Measurements from ENCODE around the gene OR5T2. TPM values are rescaled to one million over a fixed set of nuclear protein-coding genes. Genes with fewer than 3 reads are reported as not detected.

The OR5T2 gene
- total RNA-seq, 1 experiment from 2014 or later: not detected

GRCh38 chr11:56214537-56214936 is 19.5 kb downstream of the OR5T2 start:
- Histone ChIP-seq H3K4me1 (ENCODE audit: control insufficient read depth, insufficient read depth, low read length) (no peaks in the 10 kb centered on the region), H3K27me3 (ENCODE audit: control insufficient read depth, insufficient read depth, low read length) (no peaks in the 10 kb centered on the region), H3K36me3 (ENCODE audit: control insufficient read depth, insufficient read depth, low read length) (no peaks in the 10 kb centered on the region), H3K4me3 (ENCODE audit: low read depth in 2 of 2, low read length in 2 of 2) (no peak overlapping the region), H3K27ac (ENCODE audit: low read length) (no peak overlapping the region), H3K9me3 (ENCODE audit: control insufficient read depth, insufficient read depth, low read depth, low read length) (no peaks in the 10 kb centered on the region)
- TF ChIP-seq CTCF (IDR thresholded peaks at IDR 0.05): no peak
- no peak for TF ChIP-seq POLR2AphosphoS5 (IDR thresholded peaks at IDR 0.05; ENCODE audit: low read depth, low read length)
- no peak for TF ChIP-seq TCF7L2 (IDR thresholded peaks at IDR 0.05; ENCODE audit: low read depth, low read length)
- TF ChIP-seq, protein P1, sequence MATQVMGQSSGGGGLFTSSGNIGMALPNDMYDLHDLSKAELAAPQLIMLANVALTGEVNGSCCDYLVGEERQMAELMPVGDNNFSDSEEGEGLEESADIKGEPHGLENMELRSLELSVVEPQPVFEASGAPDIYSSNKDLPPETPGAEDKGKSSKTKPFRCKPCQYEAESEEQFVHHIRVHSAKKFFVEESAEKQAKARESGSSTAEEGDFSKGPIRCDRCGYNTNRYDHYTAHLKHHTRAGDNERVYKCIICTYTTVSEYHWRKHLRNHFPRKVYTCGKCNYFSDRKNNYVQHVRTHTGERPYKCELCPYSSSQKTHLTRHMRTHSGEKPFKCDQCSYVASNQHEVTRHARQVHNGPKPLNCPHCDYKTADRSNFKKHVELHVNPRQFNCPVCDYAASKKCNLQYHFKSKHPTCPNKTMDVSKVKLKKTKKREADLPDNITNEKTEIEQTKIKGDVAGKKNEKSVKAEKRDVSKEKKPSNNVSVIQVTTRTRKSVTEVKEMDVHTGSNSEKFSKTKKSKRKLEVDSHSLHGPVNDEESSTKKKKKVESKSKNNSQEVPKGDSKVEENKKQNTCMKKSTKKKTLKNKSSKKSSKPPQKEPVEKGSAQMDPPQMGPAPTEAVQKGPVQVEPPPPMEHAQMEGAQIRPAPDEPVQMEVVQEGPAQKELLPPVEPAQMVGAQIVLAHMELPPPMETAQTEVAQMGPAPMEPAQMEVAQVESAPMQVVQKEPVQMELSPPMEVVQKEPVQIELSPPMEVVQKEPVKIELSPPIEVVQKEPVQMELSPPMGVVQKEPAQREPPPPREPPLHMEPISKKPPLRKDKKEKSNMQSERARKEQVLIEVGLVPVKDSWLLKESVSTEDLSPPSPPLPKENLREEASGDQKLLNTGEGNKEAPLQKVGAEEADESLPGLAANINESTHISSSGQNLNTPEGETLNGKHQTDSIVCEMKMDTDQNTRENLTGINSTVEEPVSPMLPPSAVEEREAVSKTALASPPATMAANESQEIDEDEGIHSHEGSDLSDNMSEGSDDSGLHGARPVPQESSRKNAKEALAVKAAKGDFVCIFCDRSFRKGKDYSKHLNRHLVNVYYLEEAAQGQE (IDR thresholded peaks at IDR 0.05; ENCODE audit: insufficient read depth in 1 of 2, low read depth in 2 of 2, low read length in 1 of 2): no peak
- TF ChIP-seq SIN3A (IDR thresholded peaks at IDR 0.05; ENCODE audit: borderline replicate concordance, insufficient read depth, low read depth, low read length): no peak
- DNase-seq (ENCODE audit: low read depth, low spot score) (no peak), ATAC-seq (no peak)
- BruUV-seq (replicated peaks): no TSS peak
- in situ Hi-C loops (cut with HindIII; ENCODE audit: low pct_unique_long_range_greater_than_20kb, low sequenced_read_pairs): no loop called here
- POLR2A ChIA-PET: interaction anchor here (0.6 kb wide), 1 partner anchor 576 kb away, joined by 7 read pairs; no protein-coding TSS in a partner anchor
- intact Hi-C loops (cut with micrococcal nuclease; ENCODE audit: unreplicated experiment): no loop called here
- CTCF ChIA-PET: no interaction called here

DNA sequence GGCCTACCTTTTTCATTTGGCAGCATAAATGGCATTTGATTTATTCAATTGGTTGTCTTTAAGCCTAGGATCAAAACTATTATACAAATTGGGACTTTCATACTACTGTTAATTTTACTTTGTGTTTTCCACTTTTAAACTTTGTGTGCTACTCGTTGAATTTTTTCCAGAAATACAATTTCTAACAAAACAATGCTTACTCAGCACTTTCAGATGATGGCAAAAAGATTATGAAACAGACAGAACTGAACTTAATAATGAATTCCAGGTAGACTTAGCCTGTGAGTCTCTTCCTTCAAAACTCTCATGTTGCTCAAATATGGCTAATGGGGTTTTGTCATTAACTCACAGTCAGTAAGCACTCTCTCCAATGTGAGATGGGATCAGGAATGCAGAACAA is 26.3 kb downstream of the OR5T2 start:
- CTCF ChIA-PET: no interaction called here
- no TSS peak for BruUV-seq (replicated peaks)
- H3K4me1 ChIP-seq (ENCODE audit: control insufficient read depth, insufficient read depth, low read length): no peaks in the 10 kb centered on the region
- no peaks in the 10 kb centered on the region for H3K9me3 ChIP-seq (ENCODE audit: control insufficient read depth, insufficient read depth, low read depth, low read length)
- no peak for DNase-seq (ENCODE audit: low read depth, low spot score)
- intact Hi-C loops (cut with micrococcal nuclease; ENCODE audit: unreplicated experiment): no loop called here
- no peaks in the 10 kb centered on the region for H3K27me3 ChIP-seq (ENCODE audit: control insufficient read depth, insufficient read depth, low read length)
- TF ChIP-seq POLR2AphosphoS5 (IDR thresholded peaks at IDR 0.05; ENCODE audit: low read depth, low read length): no peak
- TF ChIP-seq, protein P1 (IDR thresholded peaks at IDR 0.05; ENCODE audit: insufficient read depth in 1 of 2, low read depth in 2 of 2, low read length in 1 of 2): no peak
- TF ChIP-seq CTCF (IDR thresholded peaks at IDR 0.05): no peak
- TF ChIP-seq TCF7L2 (IDR thresholded peaks at IDR 0.05; ENCODE audit: low read depth, low read length): no peak
- no peak for TF ChIP-seq SIN3A (IDR thresholded peaks at IDR 0.05; ENCODE audit: borderline replicate concordance, insufficient read depth, low read depth, low read length)
- POLR2A ChIA-PET: no interaction called here
- no peaks in the 10 kb centered on the region for H3K36me3 ChIP-seq (ENCODE audit: control insufficient read depth, insufficient read depth, low read length)
- H3K4me3 ChIP-seq (ENCODE audit: low read depth in 2 of 2, low read length in 2 of 2): no peak overlapping the region
- in situ Hi-C loops (cut with HindIII; ENCODE audit: low pct_unique_long_range_greater_than_20kb, low sequenced_read_pairs): no loop called here
- no peak overlapping the region for H3K27ac ChIP-seq (ENCODE audit: low read length)
- no peak for ATAC-seq
